Amniotic epithelial cell (primary cell): ENCODE results near the gene ARHGAP30.
"Not testable (repeated sequence)": the region's sequence is repeated elsewhere in the genome, so short reads cannot be mapped to it uniquely, and the experiment has no call there.

ENCODE experiments used
- DNase-seq: peaks from one replicate; pipeline ENCODE4 v3.0.0-alpha.2; 2010; ENCODE audit warnings: low read depth

Gene ARHGAP30, protein sequence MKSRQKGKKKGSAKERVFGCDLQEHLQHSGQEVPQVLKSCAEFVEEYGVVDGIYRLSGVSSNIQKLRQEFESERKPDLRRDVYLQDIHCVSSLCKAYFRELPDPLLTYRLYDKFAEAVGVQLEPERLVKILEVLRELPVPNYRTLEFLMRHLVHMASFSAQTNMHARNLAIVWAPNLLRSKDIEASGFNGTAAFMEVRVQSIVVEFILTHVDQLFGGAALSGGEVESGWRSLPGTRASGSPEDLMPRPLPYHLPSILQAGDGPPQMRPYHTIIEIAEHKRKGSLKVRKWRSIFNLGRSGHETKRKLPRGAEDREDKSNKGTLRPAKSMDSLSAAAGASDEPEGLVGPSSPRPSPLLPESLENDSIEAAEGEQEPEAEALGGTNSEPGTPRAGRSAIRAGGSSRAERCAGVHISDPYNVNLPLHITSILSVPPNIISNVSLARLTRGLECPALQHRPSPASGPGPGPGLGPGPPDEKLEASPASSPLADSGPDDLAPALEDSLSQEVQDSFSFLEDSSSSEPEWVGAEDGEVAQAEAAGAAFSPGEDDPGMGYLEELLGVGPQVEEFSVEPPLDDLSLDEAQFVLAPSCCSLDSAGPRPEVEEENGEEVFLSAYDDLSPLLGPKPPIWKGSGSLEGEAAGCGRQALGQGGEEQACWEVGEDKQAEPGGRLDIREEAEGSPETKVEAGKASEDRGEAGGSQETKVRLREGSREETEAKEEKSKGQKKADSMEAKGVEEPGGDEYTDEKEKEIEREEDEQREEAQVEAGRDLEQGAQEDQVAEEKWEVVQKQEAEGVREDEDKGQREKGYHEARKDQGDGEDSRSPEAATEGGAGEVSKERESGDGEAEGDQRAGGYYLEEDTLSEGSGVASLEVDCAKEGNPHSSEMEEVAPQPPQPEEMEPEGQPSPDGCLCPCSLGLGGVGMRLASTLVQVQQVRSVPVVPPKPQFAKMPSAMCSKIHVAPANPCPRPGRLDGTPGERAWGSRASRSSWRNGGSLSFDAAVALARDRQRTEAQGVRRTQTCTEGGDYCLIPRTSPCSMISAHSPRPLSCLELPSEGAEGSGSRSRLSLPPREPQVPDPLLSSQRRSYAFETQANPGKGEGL

DNA sequence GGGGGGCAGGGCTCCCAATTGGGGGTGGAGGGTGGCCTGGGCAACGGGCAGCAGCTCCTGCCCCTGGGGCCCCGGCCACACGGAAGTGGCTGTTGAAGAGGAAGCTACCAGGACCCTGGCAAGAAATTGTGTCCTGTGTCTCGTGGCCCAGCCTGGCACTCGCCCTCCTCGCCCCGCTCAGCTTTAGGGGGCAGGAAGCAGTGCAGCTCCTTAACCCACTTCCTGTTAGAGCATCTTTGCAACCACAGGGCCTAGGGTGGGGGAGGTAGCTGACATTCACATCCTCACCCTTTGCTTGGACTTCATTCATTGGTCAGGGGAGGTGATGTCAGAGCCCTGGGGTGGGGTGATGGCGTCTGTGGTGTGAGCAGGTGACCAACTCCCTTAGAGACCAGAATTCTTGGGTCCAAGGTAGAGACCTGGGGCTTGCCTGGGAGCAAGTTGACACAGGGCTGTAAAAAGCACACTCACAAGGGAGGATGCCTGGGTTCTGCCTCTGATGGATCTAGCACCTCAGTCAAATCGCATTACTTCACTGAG is at the start of gene ARHGAP30:
Gene ARHGAP30, minus strand, starts transcription at position 161 of the 540 bp plus-strand sequence. CDS start 267 bp downstream, outside the sequence.
- DNase-seq: no peak

DNA sequence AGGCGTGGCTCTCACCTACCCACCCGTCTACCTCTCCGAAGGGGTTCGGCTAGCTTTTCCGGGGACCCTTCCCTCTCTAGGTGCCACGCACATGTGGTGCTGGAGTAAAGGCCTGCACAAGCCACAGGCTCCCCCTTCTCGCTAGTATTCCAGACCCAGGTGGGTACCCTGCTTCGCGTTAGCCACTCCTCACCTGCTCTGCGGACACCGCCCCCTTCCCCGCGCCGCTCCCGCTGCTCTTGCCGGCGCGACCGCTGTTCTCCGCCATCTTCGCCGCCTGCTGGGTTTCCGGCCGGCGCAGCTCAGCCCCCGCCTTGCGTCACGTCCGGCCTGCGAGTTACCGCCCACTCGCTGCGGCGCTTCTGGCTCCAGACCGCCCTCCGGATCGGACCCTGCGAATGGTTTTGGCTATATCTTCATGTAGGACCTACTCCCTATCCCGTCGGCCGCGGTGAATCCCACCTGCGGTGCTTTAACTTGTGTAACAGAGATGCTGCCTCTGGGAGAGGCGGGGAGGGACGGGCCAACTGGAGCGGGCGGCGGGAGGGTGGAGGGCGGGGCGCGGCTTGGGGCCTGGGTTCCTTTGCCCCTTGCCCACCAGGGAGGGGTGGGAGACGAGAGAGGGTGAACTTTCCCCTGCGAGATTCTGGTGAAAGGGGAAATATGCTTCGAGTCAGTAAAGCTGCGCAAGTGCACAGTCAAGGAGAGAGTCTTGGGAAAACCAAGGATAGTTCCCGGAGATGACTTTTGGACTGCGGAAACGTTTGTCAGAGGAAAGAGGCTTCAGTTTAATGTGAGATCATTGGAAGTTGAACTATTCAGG is 48.3 kb upstream of the ARHGAP30 start, which contains the start of the genes NIT1 and PFDN2:
Gene NIT1, plus strand, starts transcription at position 347 of the 823 bp plus-strand sequence. Its CDS starts 72 bp downstream, at position 419.
Gene PFDN2, minus strand, starts transcription at position 279 of the 823 bp plus-strand sequence. Its CDS starts 11 bp downstream, at position 268.
- peak; percentile 74 for DNase-seq

DNA sequence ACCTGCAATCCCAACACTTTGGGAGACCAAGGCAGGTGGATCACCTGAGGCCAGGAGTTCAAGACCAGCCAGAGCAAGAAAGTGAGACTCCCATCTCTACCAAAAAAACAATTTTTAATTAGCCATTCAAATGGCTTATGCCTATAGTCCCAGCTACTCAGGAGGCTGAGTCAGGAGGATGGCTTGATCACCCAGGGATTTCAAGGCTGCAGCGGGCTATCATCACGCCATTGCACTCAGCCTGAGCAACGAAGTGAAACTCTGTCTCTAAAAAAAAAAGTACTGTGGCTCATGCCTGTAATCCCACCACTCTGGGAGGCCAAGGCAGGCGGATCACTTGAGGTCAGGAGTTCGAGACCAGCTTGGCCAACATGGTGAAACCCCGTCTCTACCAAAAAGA is 46.3 kb upstream of the ARHGAP30 start:
- DNase-seq: not testable (repeated sequence)

DNA sequence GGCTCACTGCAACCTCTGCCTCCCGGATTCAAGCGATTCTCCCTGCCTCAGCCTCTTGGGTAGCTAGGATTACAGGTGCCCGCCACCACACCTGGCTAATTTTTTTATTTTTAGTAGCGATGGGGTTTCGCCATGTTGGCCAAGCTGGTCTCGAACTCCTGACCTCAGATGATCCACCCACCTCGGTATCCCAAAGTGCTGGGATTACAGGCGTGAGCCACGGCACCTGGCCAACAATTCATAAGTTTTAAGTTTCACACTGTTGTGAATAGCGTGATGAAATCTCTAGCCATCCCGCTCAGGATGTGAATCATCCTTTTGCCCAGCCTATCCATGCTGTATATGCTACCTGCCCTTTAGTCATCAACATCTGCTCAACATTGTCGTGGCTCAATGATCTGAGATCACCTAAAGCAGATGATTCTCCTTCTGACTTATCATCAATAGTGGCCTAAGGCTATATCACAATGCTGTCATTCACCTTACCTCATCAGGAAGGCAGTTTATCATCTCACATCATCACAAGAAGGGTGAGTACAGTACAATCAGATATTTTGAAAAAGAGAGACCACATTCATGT is 45.5 kb upstream of the ARHGAP30 start:
- peak; percentile 94 for DNase-seq

DNA sequence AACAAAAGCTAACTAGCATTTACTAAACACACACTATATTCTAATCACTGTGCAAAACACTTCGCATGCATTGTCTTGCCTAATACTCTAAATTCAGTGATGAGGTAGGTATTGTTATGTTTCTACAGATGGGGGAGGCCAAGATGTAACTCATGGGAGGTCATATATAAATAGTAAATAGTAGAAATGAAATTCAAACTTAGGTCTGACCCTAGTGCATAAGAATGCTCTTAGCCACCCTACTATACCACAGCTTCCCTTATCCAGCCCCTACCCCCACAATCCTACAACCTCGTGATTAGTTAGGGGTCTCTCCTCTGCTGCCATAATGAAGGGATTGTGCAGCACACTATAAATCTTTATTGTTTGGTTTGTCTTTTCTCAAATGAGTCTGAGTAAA is 44.9 kb upstream of the ARHGAP30 start:
- no peak for DNase-seq

DNA sequence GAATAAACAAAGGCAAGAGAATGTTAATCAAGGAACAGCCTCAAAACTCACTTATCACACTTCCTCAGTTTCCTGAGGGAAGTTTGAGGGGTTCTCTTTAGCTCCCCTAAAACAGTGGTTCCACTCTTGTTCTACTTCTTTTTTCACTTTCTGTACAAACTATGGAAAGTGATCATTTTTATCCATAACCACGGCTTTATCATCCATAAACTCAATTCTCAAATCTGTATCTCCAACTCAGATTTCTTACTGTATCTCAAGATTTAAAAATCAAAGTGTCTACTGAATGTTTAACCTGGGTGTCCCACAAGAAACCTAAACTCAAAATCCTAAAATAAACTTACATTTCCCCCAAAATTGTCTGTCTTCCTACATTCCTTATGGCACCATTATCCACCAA is 44.2 kb upstream of the ARHGAP30 start:
- DNase-seq: no peak

DNA sequence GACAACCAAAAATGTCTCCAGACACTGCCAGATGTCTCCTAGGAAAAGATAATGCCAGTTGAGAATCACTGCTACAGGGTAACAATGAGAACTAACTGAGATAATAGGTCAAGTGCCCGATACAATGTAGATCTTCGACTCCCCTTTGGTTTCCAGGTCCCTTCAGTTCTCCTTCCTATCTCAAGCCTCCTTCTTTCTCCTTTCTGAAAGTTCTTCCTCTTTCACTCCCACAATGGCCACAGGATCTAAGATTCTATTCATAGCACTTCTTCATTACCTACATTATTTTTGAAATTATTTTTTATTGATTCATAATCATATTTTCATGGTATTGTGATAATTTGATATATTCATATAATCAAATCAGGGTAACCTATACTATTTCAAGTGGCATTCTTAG is 41.8 kb upstream of the ARHGAP30 start:
- DNase-seq: no peak

DNA sequence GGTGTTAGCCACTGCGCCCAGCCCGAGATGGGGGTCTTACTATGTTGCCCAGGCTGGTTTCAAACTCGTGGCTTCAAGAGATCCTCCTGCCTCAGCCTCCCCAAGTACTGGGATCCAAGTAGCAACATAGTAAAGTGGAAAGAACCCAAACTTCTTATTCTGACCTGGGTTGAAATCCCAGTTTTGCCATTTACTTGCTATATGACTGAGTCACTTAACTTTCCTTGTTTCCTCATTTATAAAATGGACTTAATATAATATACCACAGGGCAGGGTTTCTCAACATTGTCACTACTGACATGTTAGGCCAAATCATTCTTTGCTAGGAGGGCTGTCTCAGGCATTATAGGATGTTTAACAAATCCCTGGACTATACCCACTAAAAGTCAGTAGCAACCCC is 41.4 kb upstream of the ARHGAP30 start:
- DNase-seq: no peak

DNA sequence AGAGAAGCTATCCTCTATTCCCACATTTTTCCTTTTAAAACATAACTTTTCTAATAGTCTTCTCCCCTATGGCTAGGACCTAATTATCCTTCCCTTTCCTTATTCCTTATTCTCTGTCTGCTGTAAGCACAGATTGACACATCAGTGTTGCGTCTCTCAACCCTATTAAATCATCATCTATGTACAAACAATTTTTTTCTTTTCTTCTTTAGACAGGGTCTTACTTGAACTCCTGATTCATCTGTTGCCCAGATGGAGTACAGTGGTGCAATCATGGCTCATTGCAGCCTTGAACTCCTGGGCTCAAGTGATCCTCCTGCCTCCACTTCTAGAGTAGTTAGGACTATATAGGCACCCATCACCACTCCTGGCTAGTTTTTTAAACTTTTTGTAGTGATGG is 36.7 kb upstream of the ARHGAP30 start:
- peak; percentile 64 for DNase-seq

DNA sequence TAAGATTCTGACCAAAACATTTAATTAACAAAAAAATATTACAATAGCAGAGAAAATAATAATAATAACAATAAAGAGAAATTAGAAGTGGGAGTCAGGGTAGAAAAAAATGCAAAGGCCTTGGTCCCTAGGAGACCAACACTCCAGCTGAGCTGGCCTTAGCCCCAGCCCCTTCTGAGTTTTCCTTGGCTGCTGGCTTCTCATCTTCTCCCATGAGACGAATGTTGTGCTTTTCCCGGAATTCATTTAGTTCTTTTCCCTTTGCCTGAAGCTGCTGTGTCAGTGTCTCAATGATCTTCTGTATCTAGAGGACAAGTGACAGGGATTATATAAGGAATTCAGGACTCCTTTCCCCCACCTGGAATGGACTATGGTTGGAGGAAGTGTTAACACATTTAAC is 30.9 kb upstream of the ARHGAP30 start:
- DNase-seq: no peak

DNA sequence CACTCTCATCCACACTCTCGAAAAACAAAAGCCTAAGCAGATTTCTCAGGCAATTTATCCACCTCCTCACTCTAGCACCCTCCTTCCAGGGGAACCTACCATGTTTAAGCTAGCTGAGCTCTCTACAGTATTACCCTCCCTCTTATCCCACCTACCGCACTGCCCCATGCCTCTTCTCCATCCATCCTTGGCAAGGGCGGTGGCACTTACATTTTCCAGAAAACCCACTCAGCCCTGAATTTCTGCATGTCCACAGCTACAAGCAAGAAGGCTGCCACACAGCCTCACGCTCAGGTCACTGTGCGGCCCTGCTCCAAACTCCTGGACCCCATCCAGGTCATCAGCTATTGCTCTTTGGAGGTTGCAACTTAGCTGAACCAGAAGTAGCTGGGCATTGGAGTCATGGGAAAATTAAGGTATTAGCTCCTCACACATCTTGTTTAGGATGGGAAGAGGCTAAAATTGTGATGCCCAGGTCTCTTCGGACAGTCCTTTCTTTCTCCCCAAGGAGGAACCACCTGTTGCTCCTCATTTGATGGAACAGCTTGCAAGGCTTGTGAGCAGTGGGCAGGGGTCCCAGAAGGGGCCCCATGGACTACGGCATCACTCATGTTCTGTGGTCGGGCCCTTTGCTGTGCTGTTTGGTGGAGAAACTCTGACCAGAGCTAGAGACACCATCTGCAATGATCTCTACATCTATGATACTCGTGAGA is 29.6 kb upstream of the ARHGAP30 start:
- DNase-seq: no peak

DNA sequence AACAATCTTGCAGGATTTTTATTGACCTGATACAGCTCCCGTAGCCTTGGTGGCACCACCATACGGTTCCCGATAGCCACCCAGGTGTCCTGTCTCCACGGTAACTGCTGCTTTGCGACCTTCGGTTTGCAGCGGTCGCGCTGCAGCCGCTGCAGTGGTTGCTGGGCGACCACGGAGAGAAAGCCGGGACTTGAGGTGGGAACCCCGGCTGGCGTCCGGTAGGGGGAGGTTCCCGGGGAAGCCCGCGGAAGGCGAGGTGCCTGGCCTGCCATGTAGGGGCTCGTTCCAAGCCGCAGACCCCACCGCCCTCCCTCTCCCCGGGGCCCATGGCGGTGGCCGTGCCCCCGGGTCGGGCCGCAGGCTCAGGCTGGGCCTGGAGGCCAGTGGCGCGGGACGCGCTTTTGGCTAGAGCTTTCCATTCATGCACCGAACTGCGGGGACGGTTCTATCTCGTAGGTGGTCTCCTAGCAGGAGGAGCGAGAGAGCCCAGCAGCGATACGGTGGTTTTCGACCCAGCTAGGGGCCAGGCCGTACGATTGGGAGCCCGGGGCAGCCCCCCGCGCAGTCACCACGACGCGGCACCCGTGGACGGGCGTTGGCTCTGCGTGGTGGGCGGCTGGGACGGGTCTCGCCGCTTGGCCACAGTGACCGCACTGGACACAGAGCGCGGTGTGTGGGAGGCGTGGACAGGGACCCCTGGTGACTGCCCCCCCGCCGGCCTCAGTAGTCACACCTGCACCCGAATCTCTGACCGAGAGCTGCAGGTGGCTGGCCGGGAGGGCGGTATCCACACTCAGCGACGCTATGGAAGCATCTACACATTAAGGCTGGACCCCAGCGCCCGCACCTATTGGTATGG is 28.7 kb upstream of the ARHGAP30 start, which contains the start of gene KLHDC9:
Gene KLHDC9, plus strand, starts transcription at position 152 of the 859 bp plus-strand sequence. Its CDS starts 175 bp downstream, at position 327.
- DNase-seq: peak; percentile 60

DNA sequence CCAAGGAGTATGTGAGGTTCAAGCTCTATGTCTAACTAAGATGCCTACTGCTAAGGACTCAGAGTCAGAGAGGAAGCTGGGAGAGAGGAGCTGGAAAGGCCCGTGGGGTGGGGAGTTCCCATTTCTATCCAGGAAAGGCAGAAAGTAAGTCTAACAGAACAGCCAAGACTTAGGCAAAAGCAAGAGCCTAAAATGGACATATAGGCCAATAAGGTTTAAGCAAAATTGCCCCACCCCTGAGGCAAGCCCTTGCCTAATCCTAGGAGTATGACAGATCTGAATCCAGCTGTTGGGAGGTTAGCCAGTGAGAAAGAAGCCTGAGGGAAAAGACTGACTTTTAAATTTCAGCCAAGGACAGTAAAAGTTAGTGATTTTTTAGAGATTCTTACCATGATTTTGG is 26.8 kb upstream of the ARHGAP30 start:
- DNase-seq: peak; percentile 73

DNA sequence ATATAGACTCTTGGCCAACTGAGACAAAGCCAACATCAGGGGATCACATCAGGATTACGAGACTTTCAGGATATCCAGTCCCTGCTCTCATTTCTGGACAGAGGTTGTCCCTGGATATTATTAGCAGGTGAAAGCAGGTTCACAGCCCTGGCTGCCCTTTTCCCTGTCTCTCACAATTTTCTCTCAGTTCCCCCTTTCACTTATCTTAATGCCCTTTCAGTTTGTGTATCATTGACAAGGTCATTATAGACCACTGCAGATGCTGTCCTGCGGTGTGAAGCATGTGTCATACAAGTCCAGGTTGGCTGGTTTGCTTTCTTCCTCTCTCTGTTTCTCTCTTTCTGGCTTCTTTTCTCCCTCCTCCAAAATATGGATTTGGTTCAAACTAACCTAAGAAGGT is 26.3 kb upstream of the ARHGAP30 start:
- DNase-seq: no peak

DNA sequence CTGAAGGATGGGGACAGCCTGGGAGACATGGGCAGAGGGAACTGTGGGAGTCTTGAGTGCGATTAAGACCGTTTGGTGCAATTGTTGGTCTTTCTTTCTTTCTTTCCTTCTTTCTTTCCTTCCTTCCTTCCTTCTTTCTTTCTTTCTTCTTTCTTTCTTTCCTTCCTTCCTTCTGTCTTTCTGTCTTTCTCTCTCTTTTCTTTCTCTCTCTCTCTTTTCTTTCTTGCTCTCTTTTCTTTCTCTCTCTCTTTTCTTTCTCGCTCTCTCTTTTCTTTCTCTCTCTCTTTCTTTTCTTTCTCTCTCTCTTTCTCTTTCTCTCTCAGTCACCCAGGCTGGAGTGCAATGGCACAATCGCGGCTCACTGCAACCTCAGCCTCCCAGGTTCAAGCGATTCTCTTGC is 25.5 kb upstream of the ARHGAP30 start:
- DNase-seq: no peak

DNA sequence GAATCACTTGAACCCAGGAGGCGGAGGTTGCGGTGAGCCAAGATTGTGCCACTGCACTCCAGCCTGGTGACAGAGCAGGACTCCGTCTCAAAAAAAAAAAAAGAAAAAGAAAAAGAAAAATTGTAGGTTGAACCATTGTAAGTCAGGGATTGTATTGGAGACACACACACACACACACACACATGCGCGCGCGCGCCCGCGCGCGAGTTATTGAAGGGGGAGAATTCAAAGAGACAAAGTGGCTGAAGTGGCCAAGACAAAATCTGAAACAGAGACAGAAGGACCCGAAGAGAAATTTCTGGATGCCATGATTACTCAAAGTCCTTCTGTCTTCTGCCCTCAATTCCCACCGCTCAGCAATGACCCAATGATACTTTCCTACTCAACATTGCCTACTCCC is 24.8 kb upstream of the ARHGAP30 start:
- no peak for DNase-seq

DNA sequence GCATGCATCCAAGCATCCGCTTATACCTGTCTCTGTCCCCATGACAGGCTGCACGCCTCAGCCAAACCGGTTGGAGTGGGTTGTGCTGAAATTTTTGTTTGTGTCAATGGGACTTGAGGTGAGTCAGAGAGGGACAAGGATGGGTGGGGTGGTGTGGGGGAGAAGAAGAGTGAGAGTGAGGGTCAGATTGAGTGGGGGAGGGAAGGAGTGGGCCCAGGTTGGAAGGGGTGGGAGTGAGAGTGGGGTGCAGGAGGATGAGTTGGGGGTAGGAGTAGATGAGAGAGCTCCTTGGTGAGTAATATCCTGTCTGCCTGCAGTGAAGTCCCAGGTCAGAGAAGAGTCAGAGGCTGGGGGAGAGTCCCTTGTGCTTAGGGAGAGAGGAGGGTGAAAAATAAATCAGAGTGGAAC is 22.9 kb upstream of the ARHGAP30 start:
- peak; percentile 63 for DNase-seq

DNA sequence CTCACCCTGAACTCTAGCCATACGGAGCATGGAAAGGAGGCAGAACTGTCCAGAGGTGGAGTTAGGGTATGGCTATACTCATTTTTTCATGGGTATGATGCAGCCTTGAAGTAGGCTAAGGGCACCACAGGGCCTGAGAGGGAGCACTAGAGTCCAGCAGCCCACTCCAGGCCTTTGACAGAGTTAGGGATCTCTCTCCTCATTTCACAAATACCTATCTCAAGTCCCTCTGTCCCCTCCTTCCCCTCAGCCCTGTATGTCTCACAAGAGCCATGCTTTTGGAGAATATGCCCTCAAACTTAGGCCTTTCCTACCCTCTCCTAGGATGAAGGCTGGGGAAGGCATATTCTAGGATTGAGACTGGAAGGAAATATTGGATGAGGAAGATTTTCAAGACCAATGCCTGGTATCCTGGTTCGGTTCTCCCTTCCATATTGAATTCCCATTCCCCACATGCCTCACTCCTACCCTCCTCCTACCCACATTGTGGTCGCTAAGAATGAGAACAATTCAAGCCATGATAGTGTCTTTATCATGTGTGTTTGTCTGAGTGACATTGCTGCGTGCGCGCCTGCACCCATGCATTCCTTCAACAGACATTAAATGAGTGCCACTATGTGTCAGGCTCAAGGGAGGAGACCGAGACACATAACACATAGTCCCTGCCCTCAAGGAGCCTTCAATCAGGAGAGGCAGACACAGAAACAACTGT is 22.3 kb upstream of the ARHGAP30 start:
- peak; percentile 64 for DNase-seq
